CD4-positive, alpha-beta T cell treated with Interleukin-4 for 4 hours (primary cell): Measurements from ENCODE around the gene ZBTB18.
"Not testable (repeated sequence)": the region's sequence is repeated elsewhere in the genome, so short reads cannot be mapped to it uniquely, and the experiment has no call there.

Experiments used
- DNase-seq: peaks from one replicate; pipeline ENCODE4 v3.0.0-alpha.2; 2020

ZBTB18 gene

GRCh38 chr1:244042293-244042692 lies 8.8 kb upstream of the ZBTB18 start:
- DNase-seq = no peak

DNA sequence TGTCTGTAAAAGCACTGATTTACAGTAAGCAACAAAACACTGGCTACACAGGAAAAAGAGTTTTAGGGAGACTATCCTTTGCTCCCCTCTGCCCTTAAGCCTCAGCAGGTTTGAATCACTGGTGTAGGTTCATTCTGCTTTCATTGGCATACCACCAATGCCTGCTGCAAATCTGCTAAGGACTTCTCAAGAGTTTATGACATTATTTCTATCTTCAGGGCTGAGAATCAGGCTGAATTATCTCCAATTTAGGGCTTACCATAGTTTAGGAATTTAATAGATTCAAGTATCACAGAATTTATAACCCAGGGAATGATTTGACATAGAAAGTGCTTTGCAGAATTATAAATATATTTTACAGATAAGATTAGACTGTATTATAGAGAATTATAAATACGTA lies 6.7 kb upstream of the ZBTB18 start:
- DNase-seq = no peak

DNA sequence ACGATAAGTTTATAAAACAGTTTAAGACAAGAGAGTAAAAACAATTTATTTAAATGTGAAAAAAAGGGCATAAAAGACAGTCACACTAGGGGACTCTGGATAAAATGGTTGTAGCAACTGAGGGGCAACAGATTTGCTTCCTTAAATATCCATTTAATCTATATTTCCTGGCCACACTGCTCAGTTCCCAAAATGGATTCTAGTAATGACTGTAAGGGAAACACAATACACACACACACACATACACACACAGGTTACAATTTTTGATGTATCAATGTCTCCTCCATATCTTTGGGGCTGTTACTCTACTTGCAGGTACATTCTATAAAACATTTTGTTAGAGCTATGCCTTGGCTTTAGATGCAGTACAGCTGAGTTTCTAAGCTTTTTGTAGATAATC lies 4.8 kb upstream of the ZBTB18 start:
- DNase-seq = not testable (repeated sequence)

DNA sequence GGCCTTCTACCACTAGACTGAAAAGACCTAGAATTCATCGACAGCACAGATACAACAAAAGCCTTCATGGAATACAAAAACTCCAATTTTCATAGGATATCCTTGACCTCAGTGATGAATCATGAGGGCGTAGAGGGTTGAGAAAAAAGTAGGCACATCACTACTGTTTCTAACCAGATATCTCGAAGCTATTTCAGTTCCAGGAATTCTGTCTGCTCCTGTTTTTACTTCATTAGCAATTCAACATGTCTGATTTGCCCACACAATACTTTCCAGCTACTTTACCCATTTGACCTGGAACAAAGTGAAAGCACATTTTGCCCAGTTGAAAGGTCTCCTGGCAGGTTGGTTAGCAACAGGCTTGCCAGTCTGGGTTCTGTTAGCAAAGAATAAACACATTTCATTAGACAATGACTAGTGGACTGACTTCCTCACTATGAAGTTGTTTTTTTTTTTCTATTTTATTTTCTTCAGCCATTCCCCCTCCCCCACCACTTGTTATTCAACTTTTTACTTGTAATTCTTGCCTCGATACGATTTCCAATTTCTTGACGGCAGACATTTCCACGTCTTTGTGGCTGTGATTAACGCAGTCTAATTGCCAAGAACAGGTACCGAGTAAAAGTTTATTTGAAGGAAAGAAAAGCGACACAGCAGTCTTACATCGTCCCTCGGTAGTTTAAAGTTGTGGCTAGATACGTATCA lies 4.0 kb upstream of the ZBTB18 start:
- peak; percentile 36 for DNase-seq

DNA sequence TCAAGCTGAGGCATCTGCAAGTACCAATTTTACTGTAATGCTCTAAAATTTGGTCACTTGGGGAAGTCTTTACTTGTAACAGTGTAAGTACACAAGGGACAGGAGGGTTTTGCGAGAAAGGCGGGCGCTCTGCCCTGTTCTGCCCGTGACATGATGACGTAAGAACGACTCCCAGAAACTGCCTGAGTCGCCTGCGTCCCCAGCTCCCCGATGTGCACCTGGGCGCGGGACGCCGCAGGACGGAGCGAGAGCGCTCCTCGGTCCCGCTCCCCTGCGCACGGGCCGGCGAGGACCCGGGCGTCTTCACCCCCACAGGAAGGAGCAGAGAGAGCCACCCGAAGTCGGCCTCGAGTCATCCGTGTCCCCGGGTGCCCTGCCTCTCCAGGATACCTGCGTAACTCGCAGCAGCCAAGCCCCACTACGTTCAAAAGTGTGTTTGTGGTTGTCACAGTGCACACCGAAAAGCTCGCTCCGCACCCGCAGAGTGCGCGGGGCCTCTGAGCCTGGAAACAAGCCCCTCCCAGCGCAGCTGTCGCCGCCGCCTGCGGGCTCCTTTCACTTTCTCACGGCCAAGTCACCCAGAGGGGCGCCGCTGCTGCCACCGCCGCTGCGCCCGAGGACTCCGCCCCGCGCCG lies 3.3 kb upstream of the ZBTB18 start:
- peak; percentile 75 for DNase-seq

- peak; percentile 100 for DNase-seq
Measured at GRCh38 chr1:244048256-244049161, 2.6 kb upstream of the ZBTB18 start.

GRCh38 chr1:244049162-244050013 lies 1.7 kb upstream of the ZBTB18 start:
- peak; percentile 47 for DNase-seq

GRCh38 chr1:244050014-244050834 lies 859 bp upstream of the ZBTB18 start:
- no peak for DNase-seq

GRCh38 chr1:244052016-244052727 lies 1.1 kb downstream of the ZBTB18 start:
- no peak for DNase-seq

- DNase-seq = no peak
Measured at GRCh38 chr1:244052728-244053312, 1.7 kb downstream of the ZBTB18 start.

- no peak for DNase-seq
Measured at GRCh38 chr1:244053831-244054230, 2.7 kb downstream of the ZBTB18 start.

DNA sequence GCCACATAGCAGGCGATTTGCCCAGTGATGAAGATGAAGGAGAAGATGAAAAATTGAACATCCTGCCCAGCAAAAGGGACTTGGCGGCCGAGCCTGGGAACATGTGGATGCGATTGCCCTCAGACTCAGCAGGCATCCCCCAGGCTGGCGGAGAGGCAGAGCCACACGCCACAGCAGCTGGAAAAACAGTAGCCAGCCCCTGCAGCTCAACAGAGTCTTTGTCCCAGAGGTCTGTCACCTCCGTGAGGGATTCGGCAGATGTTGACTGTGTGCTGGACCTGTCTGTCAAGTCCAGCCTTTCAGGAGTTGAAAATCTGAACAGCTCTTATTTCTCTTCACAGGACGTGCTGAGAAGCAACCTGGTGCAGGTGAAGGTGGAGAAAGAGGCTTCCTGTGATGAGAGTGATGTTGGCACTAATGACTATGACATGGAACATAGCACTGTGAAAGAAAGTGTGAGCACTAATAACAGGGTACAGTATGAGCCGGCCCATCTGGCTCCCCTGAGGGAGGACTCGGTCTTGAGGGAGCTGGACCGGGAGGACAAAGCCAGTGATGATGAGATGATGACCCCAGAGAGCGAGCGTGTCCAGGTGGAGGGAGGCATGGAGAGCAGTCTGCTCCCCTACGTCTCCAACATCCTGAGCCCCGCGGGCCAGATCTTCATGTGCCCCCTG lies 3.3 kb downstream of the ZBTB18 start:
- DNase-seq = no peak

GRCh38 chr1:244054924-244055263 lies 3.8 kb downstream of the ZBTB18 start:
- no peak for DNase-seq

- DNase-seq = no peak
Measured at GRCh38 chr1:244056577-244056976, 5.5 kb downstream of the ZBTB18 start.

DNA sequence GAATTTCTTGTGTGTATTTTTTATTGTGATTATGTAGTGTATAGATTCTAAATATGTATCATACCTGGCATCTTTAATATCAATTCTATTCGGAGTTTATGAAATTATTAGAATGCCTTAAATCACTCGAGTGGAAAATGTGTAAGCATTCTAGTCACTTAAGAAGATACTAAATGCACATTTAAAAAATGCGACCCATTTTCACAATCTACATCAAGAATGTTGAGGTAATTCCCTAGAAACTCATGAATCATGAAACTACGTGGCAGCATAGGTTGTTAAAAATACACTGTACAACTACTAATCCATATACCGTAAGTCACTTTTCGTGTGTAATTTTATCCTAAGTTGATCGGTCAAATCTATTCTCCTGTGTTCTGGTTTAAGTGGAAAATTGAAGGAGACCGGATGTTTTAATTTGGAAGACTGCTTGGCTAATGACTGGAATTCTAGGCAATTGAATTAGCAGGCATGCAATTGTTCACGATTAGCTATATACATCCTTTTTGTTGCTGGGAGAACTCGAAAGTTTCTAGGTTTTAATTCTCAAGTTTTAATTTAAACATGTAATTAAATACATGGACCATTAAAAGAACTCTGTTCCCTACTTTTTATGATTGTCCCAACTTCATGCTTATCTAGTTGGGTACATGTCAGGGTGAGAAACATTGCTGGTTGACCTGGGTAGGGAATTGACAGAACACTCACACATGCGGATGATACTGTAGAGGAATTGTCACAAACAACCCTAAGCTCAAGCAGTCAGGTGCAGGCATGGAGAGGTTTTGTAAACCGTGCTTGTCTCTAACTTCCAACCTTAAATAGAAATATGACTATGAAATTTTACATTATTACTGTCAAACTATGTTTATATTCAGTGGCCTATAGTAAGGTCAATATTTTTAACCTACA lies 6.6 kb downstream of the ZBTB18 start:
- no peak for DNase-seq

DNA sequence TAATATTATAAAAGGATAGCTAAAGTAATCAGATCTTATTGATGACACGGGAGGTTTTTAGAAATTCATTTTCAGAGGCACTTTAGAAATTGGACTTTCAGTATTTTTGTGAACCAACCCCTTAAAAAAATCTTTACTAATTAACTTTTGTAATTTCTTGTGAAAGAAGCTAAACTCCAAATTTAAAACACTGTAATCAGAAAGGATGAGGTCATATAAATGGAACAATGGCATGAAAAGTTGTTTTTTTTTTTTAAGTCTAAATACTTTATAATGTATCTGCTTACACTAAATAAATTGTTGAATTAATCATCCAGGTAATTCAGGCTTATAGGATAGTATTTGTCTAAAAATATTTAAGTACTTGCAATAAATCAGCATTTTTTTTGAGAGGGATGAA lies 9.0 kb downstream of the ZBTB18 start:
- no peak for DNase-seq

GRCh38 chr1:244060686-244061085 lies 9.6 kb downstream of the ZBTB18 start:
- no peak for DNase-seq

DNA sequence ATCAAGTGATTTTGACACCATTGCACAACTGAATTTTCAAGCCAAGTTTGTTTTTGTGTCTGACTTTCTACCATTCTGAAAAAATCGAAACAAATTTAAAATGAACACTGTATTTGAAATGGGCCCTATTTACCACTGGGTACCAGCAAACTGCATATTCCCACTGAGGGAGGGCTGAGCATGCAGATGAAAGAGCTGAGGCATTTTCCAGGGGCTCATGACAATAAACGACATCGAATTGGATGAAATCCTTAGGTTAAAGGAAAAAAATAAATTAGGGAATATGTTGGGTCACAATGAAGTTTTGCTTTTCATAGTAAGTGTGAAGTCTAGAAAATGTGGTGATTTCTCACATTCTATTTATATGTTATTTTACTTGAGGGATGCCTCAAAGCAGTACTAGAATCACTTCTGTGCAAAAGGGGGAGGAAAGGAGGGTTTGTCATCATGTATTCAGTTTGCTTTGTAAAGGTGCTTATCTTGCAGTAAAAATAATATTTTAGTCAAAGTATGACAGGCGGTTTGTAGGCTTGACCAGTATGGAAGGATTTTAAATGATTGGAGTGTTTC lies 11.2 kb downstream of the ZBTB18 start:
- DNase-seq = no peak

GRCh38 chr1:244063498-244063897 lies 12.4 kb downstream of the ZBTB18 start:
- DNase-seq = no peak
